Parathyroid adenoma (tissue), 2 donors: ENCODE measurements around the gene ALDH1L1.

ENCODE experiments used
- H2AFZ ChIP-seq: fragments of 300-600 bp; sonication (generic); one replicate; pipeline ENCODE4 v1.7.0; 2017; ENCODE audit warnings: antibody characterized with exemption, mild to moderate bottlenecking
- H3K27ac ChIP-seq: fragments of 300-600 bp; sonication (generic); one replicate; pipeline ENCODE4 v1.7.0; 2017
- H3K27me3 ChIP-seq: fragments of 300-600 bp; sonication (generic); one replicate; pipeline ENCODE4 v1.7.0; 2017; ENCODE audit warnings: low read length; ENCODE audit not compliant: control insufficient read depth, insufficient read depth
- H3K36me3 ChIP-seq: fragments of 300-600 bp; sonication (generic); one replicate; pipeline ENCODE4 v1.7.0; 2017; ENCODE audit warnings: low read length; ENCODE audit not compliant: control insufficient read depth, insufficient read depth
- H3K4me1 ChIP-seq: fragments of 300-600 bp; sonication (generic); one replicate; pipeline ENCODE4 v1.7.0; 2017; ENCODE audit warnings: control low read depth
- H3K4me2 ChIP-seq: fragments of 300-600 bp; sonication (generic); one replicate; pipeline ENCODE4 v1.7.0; 2017; ENCODE audit warnings: low read length
- H3K4me3 ChIP-seq: fragments of 300-600 bp; sonication (generic); one replicate; pipeline ENCODE4 v1.7.0; 2017; ENCODE audit warnings: low read depth, low read length
- H3K79me2 ChIP-seq: fragments of 300-600 bp; sonication (generic); one replicate; pipeline ENCODE4 v1.7.0; 2017; ENCODE audit warnings: control low read depth
- H3K9ac ChIP-seq: fragments of 300-600 bp; sonication (generic); one replicate; pipeline ENCODE4 v1.7.0; 2017; ENCODE audit warnings: mild to moderate bottlenecking
- H3K9me3 ChIP-seq: fragments of 300-600 bp; sonication (generic); one replicate; pipeline ENCODE4 v1.7.0; 2017; ENCODE audit warnings: low read length; ENCODE audit not compliant: control insufficient read depth
- TF ChIP-seq, protein P1 (sequence below): fragments of 300-600 bp; sonication (generic); IDR thresholded peaks from one replicate; pipeline ENCODE4 v1.7.0; 2017; ENCODE audit warnings: antibody characterized with exemption, mild to moderate bottlenecking
- donor health status: primary hyperparathyroidism.

Gene ALDH1L1

DNA sequence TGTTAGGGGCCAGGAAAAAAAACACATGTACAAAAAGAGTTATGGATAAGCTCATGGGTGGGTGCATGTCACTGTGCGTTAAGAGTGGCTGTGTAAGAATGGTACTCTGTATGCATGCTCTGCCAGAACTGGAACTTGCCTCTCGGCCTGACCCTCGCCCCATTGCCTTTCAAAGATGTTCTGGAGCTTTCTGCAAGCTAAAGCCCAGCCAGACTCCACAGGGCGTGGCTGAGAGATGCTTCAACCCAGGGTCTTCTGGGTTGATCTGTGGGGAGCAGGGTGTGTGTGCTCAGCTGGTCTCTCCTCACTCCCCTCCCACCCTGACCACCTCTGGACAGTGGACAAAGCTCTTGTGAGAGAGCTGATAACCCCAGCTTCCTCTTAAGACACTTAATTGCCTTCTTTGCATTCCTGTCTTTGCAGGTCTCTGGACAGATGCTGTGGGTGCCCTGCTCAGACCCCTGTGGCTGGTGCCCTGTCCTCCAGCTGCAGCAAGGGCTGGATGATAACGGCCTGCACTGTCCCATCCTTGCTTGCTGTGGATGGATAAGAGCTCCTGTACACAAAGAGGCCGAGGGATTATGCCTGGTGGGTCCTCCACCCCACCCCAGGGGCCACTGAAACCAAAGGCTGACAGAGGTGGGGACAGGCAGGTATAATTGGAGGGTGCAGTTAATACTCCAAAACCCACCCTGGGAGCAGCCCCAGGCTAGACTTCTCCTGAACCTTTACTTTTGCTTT is 28.7 kb downstream of the ALDH1L1 start:
- Histone ChIP-seq H3K4me3 (no peak overlapping the region), H3K36me3 (no peaks in the 10 kb centered on the region), H3K9ac (no peak overlapping the region), H2AFZ (no peak overlapping the region), H3K27ac (no peak overlapping the region), H3K4me2 (no peak overlapping the region), H3K9me3 (no peaks in the 10 kb centered on the region), H3K79me2 (no peaks in the 10 kb centered on the region), H3K4me1 (no peaks in the 10 kb centered on the region), H3K27me3 (no peaks in the 10 kb centered on the region)
- TF ChIP-seq, protein P1, sequence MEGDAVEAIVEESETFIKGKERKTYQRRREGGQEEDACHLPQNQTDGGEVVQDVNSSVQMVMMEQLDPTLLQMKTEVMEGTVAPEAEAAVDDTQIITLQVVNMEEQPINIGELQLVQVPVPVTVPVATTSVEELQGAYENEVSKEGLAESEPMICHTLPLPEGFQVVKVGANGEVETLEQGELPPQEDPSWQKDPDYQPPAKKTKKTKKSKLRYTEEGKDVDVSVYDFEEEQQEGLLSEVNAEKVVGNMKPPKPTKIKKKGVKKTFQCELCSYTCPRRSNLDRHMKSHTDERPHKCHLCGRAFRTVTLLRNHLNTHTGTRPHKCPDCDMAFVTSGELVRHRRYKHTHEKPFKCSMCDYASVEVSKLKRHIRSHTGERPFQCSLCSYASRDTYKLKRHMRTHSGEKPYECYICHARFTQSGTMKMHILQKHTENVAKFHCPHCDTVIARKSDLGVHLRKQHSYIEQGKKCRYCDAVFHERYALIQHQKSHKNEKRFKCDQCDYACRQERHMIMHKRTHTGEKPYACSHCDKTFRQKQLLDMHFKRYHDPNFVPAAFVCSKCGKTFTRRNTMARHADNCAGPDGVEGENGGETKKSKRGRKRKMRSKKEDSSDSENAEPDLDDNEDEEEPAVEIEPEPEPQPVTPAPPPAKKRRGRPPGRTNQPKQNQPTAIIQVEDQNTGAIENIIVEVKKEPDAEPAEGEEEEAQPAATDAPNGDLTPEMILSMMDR = no peak

DNA sequence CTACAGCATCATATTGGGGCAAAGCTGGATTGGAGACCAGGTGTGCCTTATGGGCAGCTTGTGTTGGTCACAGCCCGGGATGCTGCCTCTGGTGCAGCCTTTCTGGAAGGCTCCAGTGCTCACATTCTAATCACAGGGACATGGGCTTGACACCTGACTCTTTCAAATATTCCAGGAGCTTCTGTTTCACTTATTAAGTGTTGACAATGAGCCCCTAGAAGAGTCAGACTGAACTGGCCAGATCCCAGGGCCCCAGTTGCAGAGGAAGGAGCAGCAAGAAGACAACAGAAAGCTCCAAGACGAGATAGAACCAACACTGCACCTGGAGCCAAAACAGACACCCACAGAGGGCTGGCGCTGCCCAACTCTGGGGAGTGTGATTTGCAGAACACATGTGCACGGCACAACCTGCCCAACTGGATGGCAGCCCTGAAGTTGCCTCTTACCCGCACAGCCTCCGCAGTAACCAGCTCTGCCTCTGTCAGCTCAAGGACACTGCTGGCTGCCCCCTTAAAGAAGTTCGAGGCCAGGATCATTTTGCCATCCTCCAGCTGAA is 30.3 kb downstream of the ALDH1L1 start:
- Histone ChIP-seq H3K4me2 (no peak overlapping the region), H3K27me3 (no peaks in the 10 kb centered on the region), H3K79me2 (no peaks in the 10 kb centered on the region), H3K4me3 (no peak overlapping the region), H3K27ac (no peak overlapping the region), H3K9ac (no peak overlapping the region), H3K9me3 (no peaks in the 10 kb centered on the region), H3K4me1 (peaks cover 4% of the 10 kb centered on the region), H3K36me3 (no peaks in the 10 kb centered on the region), H2AFZ (no peak overlapping the region)
- TF ChIP-seq, protein P1 = no peak

GRCh38 chr3:126149256-126149902 is 31.0 kb downstream of the ALDH1L1 start:
- Histone ChIP-seq H3K9me3 (no peaks in the 10 kb centered on the region), H3K9ac (no peak overlapping the region), H3K4me1 (peaks cover 4% of the 10 kb centered on the region), H3K4me2 (no peak overlapping the region), H3K79me2 (no peaks in the 10 kb centered on the region), H3K36me3 (no peaks in the 10 kb centered on the region), H2AFZ (no peak overlapping the region), H3K4me3 (no peak overlapping the region), H3K27ac (no peak overlapping the region), H3K27me3 (no peaks in the 10 kb centered on the region)
- TF ChIP-seq, protein P1 = no peak

GRCh38 chr3:126147932-126148683 is 32.3 kb downstream of the ALDH1L1 start:
- Histone ChIP-seq H3K9ac (no peak overlapping the region), H2AFZ (no peak overlapping the region), H3K27ac (no peak overlapping the region), H3K36me3 (no peaks in the 10 kb centered on the region), H3K79me2 (no peaks in the 10 kb centered on the region), H3K27me3 (no peaks in the 10 kb centered on the region), H3K4me2 (no peak overlapping the region), H3K9me3 (no peaks in the 10 kb centered on the region), H3K4me1 (peaks cover 4% of the 10 kb centered on the region), H3K4me3 (no peak overlapping the region)
- TF ChIP-seq, protein P1 = no peak
